K562 (cell line): ENCODE data around the gene YLPM1. TPM values are rescaled to one million over a fixed set of nuclear protein-coding genes. Genes with fewer than 3 reads are reported as not detected.

Experiments
- ARID3A ChIP-seq: IDR thresholded peaks from 2 replicates; pipeline ENCODE4 v1.6.1; 2012; ENCODE audit warnings: low read depth, low read length, improper control_type of control experiment, borderline replicate concordance
- ATF3 ChIP-seq, 2 experiments: fragments of 450-650 bp in 1 of 2; sonication (generic) in 1 of 2; formaldehyde crosslinking in 1 of 2; IDR thresholded peaks in 1 of 2; conservative IDR thresholded peaks in 1 of 2; 2 replicates each; pipeline versions ENCODE4 v1.6.1 to v1.8.1; 2016 to 2023; ENCODE audit warnings: mild to moderate bottlenecking in 2 of 2, moderate library complexity in 2 of 2, inconsistent platforms in 1 of 2, missing genetic modification reagents in 1 of 2
- CBFA2T2 ChIP-seq: fragments of 450-650 bp; conservative IDR thresholded peaks from 2 replicates; pipeline ENCODE4 v1.6.1; 2017; ENCODE audit warnings: mild to moderate bottlenecking
- CBFA2T3 ChIP-seq: fragments of 450-650 bp; IDR thresholded peaks from 2 replicates; pipeline ENCODE4 v1.6.1; 2017
- EP300 ChIP-seq: IDR thresholded peaks from 2 replicates; pipeline ENCODE4 v1.6.1; 2012; ENCODE audit warnings: low read length, improper control_type of control experiment
- ETV6 ChIP-seq, 3 experiments: fragments of 150-350 bp in 1 of 3; sonication (generic) in 1 of 3; formaldehyde crosslinking in 1 of 3; IDR thresholded peaks; 2 replicates each; pipeline versions ENCODE4 v1.6.1 to v1.8.0; 2014 to 2022; ENCODE audit warnings: borderline replicate concordance in 2 of 3, low read depth in 2 of 3, antibody characterized with exemption in 1 of 3, low read length in 1 of 3, mild to moderate bottlenecking in 1 of 3, missing genetic modification reagents in 1 of 3
- FOS ChIP-seq: IDR thresholded peaks from 3 replicates; pipeline ENCODE4 v1.6.1; 2011; ENCODE audit not compliant: insufficient read length; ENCODE audit errors: extremely low read depth
- NR3C1 ChIP-seq: sonication (generic); formaldehyde crosslinking; IDR thresholded peaks from 2 replicates; pipeline ENCODE4 v1.8.1; 2022; ENCODE audit warnings: missing genetic modification reagents
- PYGO2 ChIP-seq: fragments of 450-650 bp; IDR thresholded peaks from 2 replicates; pipeline ENCODE4 v1.6.1; 2016; ENCODE audit warnings: mild to moderate bottlenecking, missing genetic modification characterization, moderate library complexity, missing compliant biosample characterization
- RAD21 ChIP-seq, 2 experiments: fragments of 250-450 bp in 1 of 2; fragments of 450-650 bp in 1 of 2; sonication (Bioruptor Pico) in 1 of 2; formaldehyde crosslinking in 1 of 2; IDR thresholded peaks in 1 of 2; conservative IDR thresholded peaks in 1 of 2; 2 replicates each; pipeline versions ENCODE4 v1.4.0 to v1.8.0; 2020 to 2022; ENCODE audit warnings: mild to moderate bottlenecking in 2 of 2, moderate library complexity in 1 of 2
- RBFOX2 ChIP-seq: fragments of 200-400 bp; formaldehyde crosslinking; IDR thresholded peaks from 2 replicates; pipeline ENCODE4 v1.6.1; 2017; ENCODE audit warnings: low read depth, mild to moderate bottlenecking, low read length, moderate library complexity
- RERE ChIP-seq: sonication (generic); formaldehyde crosslinking; IDR thresholded peaks from 2 replicates; pipeline ENCODE4 v1.8.0; 2023; ENCODE audit warnings: missing genetic modification reagents, mild to moderate bottlenecking, borderline replicate concordance
- SMARCA4 ChIP-seq: fragments of 450-650 bp; IDR thresholded peaks from 2 replicates; pipeline ENCODE4 v1.6.1; 2016
- TAL1 ChIP-seq: fragments of 450-650 bp; IDR thresholded peaks from 2 replicates; pipeline ENCODE4 v1.6.1; 2016; ENCODE audit warnings: mild to moderate bottlenecking
- TCF3 ChIP-seq: sonication (generic); formaldehyde crosslinking; IDR thresholded peaks from 2 replicates; pipeline ENCODE4 v1.4.0; 2020; ENCODE audit warnings: mild to moderate bottlenecking, missing genetic modification reagents
- ZNF551 ChIP-seq: fragments of 250-450 bp; sonication (Bioruptor Pico); IDR thresholded peaks from 2 replicates; pipeline ENCODE4 v1.5.0; 2021; ENCODE audit warnings: mild to moderate bottlenecking, moderate library complexity
- polyA plus RNA-seq, 8 experiments: library from polyadenylated mRNA; depleted of rRNA in 4 of 8; stranded (reverse) in 5 of 8; unstranded in 3 of 8; fragments of >200 nt; fragmentation: Nextera tagmentation in 2 of 8; fragmentation: Illumina TruSeq in 1 of 8; extraction: Ambion mirVana in 2 of 8; extraction: Trizol in 1 of 8; gene quantifications; 2 replicates each; pipeline versions ENCODE4 v1.2.1 to v1.2.3, GENCODE V29; 2011 to 2014; ENCODE audit warnings: inconsistent platforms in 1 of 8, missing spikeins in 1 of 8
- total RNA-seq, 7 experiments: library from RNA; depleted of rRNA in 6 of 7; stranded (reverse); fragments of >200 nt in 6 of 7; fragmentation: Illumina TruSeq in 2 of 7; extraction: Trizol in 2 of 7; gene quantifications; 2 replicates each; pipeline versions ENCODE4 v1.2.1 to v1.2.3, GENCODE V29; 2011 to 2021; ENCODE audit warnings: low replicate concordance in 1 of 7

YLPM1 gene
- total and polyA plus RNA-seq, 9 of the 15 experiments (the other 6 are each of a cell fraction or from before 2014, with no cell fraction given): 7.2 to 32.7 (median 14.6) TPM

GRCh38 chr14:74846968-74847665 lies 84.0 kb downstream of the YLPM1 start (continued):
- TF ChIP-seq RAD21 (CRISPR knock-in tag; conservative IDR thresholded peaks at IDR 0.05 in 1 of 2, IDR thresholded peaks at IDR 0.05 in 1 of 2) (no peak), ATF3 (IDR thresholded peaks at IDR 0.05) (peak; percentile 48), ATF3 (CRISPR knock-in tag; conservative IDR thresholded peaks at IDR 0.05) (no peak), CBFA2T3 (peak; percentile 81), PYGO2 (no peak), EP300 (peak; percentile 33; the same call in 1 of the 2 replicates), RBFOX2 (no peak), NR3C1 (CRISPR knock-in tag) (no peak), ARID3A (0 out of 2 replicates have a peak, but pooled peaks have one; percentile 46), RERE (CRISPR knock-in tag) (no peak), SMARCA4 (peak; percentile 71), TAL1 (peak; percentile 50), ZNF551 (CRISPR knock-in tag) (no peak), FOS (peak; percentile 14), ETV6 (IDR thresholded peaks at IDR 0.05; ENCODE audit: borderline replicate concordance in 1 of 2, low read depth in 2 of 2, low read length in 1 of 2) (no peak), ETV6 (CRISPR knock-in tag; IDR thresholded peaks at IDR 0.05; ENCODE audit: borderline replicate concordance) (no peak), TCF3 (peak; percentile 65), CBFA2T2 (peak; percentile 60)
